ENCODE measurements around the gene ZGPAT. TPM values are rescaled to one million over a fixed set of nuclear protein-coding genes. Genes with fewer than 3 reads are reported as not detected.
A peak's percentile ranks its signal among the peaks of the same experiment; 100 is the strongest.

ZGPAT gene
- total and polyA plus RNA-seq, 2 donors (not counting 1 experiment from before 2014, with no cell fraction given) = 46.1 to 62.1 TPM

DNA sequence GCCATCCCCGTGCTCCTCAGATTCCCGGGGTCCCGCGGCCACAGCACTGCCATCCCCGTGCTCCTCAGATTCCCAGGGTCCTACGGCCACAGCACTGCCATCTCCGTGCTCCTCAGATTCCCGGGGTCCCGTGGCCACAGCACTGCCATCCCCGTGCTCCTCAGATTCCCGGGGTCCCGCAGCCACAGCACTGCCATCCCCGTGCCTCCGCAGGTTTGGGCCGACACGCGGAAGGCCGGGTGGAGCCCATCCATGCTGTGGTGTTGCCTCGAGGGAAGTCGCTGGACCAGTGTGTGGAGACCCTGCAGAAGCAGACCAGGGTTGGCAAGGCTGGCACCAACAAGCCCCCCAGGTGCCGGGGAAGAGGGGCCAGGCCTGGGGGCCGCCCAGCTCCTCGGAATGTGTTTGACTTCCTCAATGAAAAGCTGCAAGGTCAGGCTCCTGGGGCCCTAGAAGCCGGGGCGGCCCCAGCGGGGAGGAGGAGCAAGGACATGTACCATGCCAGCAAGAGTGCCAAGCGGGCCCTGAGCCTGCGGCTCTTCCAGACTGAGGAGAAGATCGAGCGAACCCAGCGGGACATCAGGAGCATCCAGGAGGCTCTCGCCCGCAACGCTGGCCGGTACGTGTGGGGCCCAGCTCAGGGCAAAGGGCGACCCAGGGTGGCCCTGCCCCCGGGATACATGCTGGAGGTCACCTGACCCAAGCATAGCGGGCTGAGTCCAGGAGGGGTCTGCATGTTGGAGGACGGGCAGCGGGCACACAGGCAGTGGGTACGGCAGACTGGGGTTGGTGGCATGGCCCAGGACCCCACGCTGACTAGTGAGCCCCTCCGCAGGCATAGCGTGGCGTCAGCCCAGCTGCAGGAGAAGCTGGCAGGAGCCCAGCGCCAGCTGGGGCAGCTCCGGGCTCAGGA, 27.4 kb downstream of the ZGPAT start:
- no peak for ATAC-seq (ENCODE audit: low read depth)
- Mint-ChIP-seq H3K4me1 (peaks cover 24% of the 10 kb centered on the region), H3K9me3 (ENCODE audit: insufficient read depth) (no peaks in the 10 kb centered on the region), H3K27me3 (no peaks in the 10 kb centered on the region), H3K4me3 (no peak overlapping the region), H3K27ac (no peak overlapping the region)
- peaks cover 58% of the 10 kb centered on the region for H4K20me1 ChIP-seq (ENCODE audit: control insufficient read depth, insufficient read depth, low read length, poor library complexity, severe bottlenecking)
- H2AFZ ChIP-seq (ENCODE audit: insufficient read depth, low read depth, low read length, poor library complexity, severe bottlenecking) = no peak overlapping the region
- peaks cover 0 to 24% of the 10 kb centered on the region in 2 experiments for H3K36me3 ChIP-seq (replicated peaks in 1 of 2; ENCODE audit: control extremely low read depth in 1 of 2, control insufficient read depth in 1 of 2, extremely low read depth in 1 of 2, insufficient read depth in 2 of 2, low read length in 1 of 2)
- peaks cover 47 to 58% of the 10 kb centered on the region in 2 donors for H3K4me1 ChIP-seq (ENCODE audit: control insufficient read depth in 2 of 2, insufficient read depth in 2 of 2, low read length in 2 of 2)
- H3K27ac ChIP-seq (ENCODE audit: low read length in 2 of 2) = no peak overlapping the region
- H3K9me3 ChIP-seq (ENCODE audit: control extremely low read depth in 1 of 3, control insufficient read depth in 2 of 3, insufficient read depth in 1 of 3, low read length in 2 of 3) = no peaks in the 10 kb centered on the region
- H3K79me2 ChIP-seq (ENCODE audit: control insufficient read depth, insufficient read depth, low read length) = peaks cover 44% of the 10 kb centered on the region
- no peak overlapping the region for H3K4me3 ChIP-seq (ENCODE audit: control extremely low read depth in 1 of 5, extremely low read depth in 1 of 5, insufficient read depth in 1 of 5, low read depth in 2 of 5, low read length in 4 of 5)
- no peak for DNase-seq
- WGBS (ENCODE audit: insufficient coverage) = 88% methylated on average over 48 of the region's 48 CpGs
- peak overlapping the region; percentile 93 for H3K4me2 ChIP-seq (replicated peaks; ENCODE audit: low read depth, low read length, poor library complexity, severe bottlenecking)
- H3K9ac ChIP-seq (ENCODE audit: low read length) = no peak overlapping the region
- ChIA-PET POLR2A (interaction anchor here (0.5 to 2.5 kb wide), 3 partner anchors 8 to 214 kb away, joined by 5 to 20 read pairs (median 7); partner anchors contain the start of genes ARFRP1, PPDPF and ZGPAT), CTCF (interaction anchor here (1.2 to 1.6 kb wide), 2 partner anchors 28 to 197 kb away, joined by 4 to 5 read pairs; partner anchors contain the start of genes ARFRP1 and ZGPAT)
- no peak for TF ChIP-seq EZH2 (IDR thresholded peaks at IDR 0.05; ENCODE audit: borderline replicate concordance, insufficient read depth, low read depth, low read length, poor library complexity, severe bottlenecking)
- TF ChIP-seq, protein P1, sequence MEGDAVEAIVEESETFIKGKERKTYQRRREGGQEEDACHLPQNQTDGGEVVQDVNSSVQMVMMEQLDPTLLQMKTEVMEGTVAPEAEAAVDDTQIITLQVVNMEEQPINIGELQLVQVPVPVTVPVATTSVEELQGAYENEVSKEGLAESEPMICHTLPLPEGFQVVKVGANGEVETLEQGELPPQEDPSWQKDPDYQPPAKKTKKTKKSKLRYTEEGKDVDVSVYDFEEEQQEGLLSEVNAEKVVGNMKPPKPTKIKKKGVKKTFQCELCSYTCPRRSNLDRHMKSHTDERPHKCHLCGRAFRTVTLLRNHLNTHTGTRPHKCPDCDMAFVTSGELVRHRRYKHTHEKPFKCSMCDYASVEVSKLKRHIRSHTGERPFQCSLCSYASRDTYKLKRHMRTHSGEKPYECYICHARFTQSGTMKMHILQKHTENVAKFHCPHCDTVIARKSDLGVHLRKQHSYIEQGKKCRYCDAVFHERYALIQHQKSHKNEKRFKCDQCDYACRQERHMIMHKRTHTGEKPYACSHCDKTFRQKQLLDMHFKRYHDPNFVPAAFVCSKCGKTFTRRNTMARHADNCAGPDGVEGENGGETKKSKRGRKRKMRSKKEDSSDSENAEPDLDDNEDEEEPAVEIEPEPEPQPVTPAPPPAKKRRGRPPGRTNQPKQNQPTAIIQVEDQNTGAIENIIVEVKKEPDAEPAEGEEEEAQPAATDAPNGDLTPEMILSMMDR (IDR thresholded peaks at IDR 0.05) = no peak
- H3K27me3 ChIP-seq (replicated peaks in 1 of 4; ENCODE audit: control extremely low read depth in 1 of 4, control insufficient read depth in 3 of 4, insufficient read depth in 4 of 4, low read length in 3 of 4) = no peaks in the 10 kb centered on the region
- intact Hi-C loops (cut with micrococcal nuclease) = loop anchor here (5.0 kb wide), 1 partner anchor 198 kb away; the partner anchor contains the start of gene PTK6
